Colonic mucosa (tissue), 4 donors: ENCODE results near the gene MLST8. TPM values are rescaled to one million over a fixed set of nuclear protein-coding genes. Genes with fewer than 3 reads are reported as not detected.
"Not testable (repeated sequence)": the region's sequence is repeated elsewhere in the genome, so short reads cannot be mapped to it uniquely, and the experiment has no call there.

Experiments
- DNase-seq: peaks from one replicate; pipeline ENCODE4 v3.0.0-alpha.2; 2020
- H3K27ac ChIP-seq: fragments of 200-600 bp; one replicate; pipeline ENCODE4 v1.8.0; 2021
- H3K27me3 ChIP-seq: fragments of 200-600 bp; one replicate; pipeline ENCODE4 v1.8.0; 2021
- H3K36me3 ChIP-seq: fragments of 200-600 bp; one replicate; pipeline ENCODE4 v1.8.0; 2021
- H3K4me1 ChIP-seq: fragments of 200-600 bp; one replicate; pipeline ENCODE4 v1.8.0; 2021; ENCODE audit warnings: mild to moderate bottlenecking
- H3K4me3 ChIP-seq: fragments of 200-600 bp; one replicate; pipeline ENCODE4 v1.8.0; 2021
- H3K9ac ChIP-seq, 2 donors: one replicate each; pipeline ENCODE4 v1.7.0; 2013; ENCODE audit warnings: control low read depth in 2 of 2, low read depth in 2 of 2, low read length in 2 of 2
- H3K9me3 ChIP-seq: fragments of 200-600 bp; one replicate; pipeline ENCODE4 v1.8.0; 2021
- CTCF ChIP-seq: fragments of 200-600 bp; IDR thresholded peaks from one replicate; pipeline ENCODE4 v1.8.0; 2022; ENCODE audit warnings: antibody characterized with exemption, mild to moderate bottlenecking
- intact Hi-C: fragments of 100-400 bp; cut with DNase I; formaldehyde crosslinking; loops from one replicate; pipeline ENCODE4 v1.14.1; 2022
- total RNA-seq, 2 donors: library from RNA; stranded (reverse); fragmentation: NEBNext Ultra II Directional in 1 of 2; extraction: Animal tissue kit (Norgen Biotek cat#: 25700) in 1 of 2; gene quantifications; one replicate each; pipeline ENCODE4 v1.2.1, GENCODE V29; 2021
- donor health status: healthy.
- donor health status: DM: no; HTN: no; CAD: no.
- donor health status: DM: no; HTN: no; CAD: no.

Gene MLST8
- total RNA-seq, 2 donors from 2014 or later, result 26.5 to 53.5 TPM

GRCh38 chr16:2200313-2200712 is 4.9 kb upstream of the MLST8 start:
- intact Hi-C loops, result loop anchor here (10.0 kb wide), 1 partner anchor 314 kb away; the partner anchor contains the start of gene ATP6V0C
- Histone ChIP-seq H3K27ac (no peak overlapping the region), H3K27me3 (peaks cover 19% of the 10 kb centered on the region), H3K36me3 (no peaks in the 10 kb centered on the region), H3K4me3 (no peak overlapping the region), H3K9me3 (no peaks in the 10 kb centered on the region), H3K4me1 (no peaks in the 10 kb centered on the region), H3K9ac (no peak overlapping the region)
- no peak for TF ChIP-seq CTCF
- DNase-seq, result no peak

- not testable (repeated sequence) for H3K27ac ChIP-seq, H3K4me3 ChIP-seq, H3K9ac ChIP-seq, H3K36me3 ChIP-seq, H3K9me3 ChIP-seq, DNase-seq, H3K27me3 ChIP-seq
- H3K4me1 ChIP-seq, result peaks cover 12% of the 10 kb centered on the region
- intact Hi-C loops, result loop anchor here (10.0 kb wide), 1 partner anchor 312 kb away; the partner anchor contains the start of gene ATP6V0C
Observed at GRCh38 chr16:2203119-2203688, 2.0 kb upstream of the MLST8 start.

GRCh38 chr16:2204416-2205103 is 694 bp upstream of the MLST8 start:
- H3K27ac ChIP-seq, result peak overlapping the region; percentile 92
- no peaks in the 10 kb centered on the region for H3K9me3 ChIP-seq
- TF ChIP-seq CTCF, result no peak
- peaks cover 8% of the 10 kb centered on the region for H3K36me3 ChIP-seq
- peak overlapping the region; percentile 58 for H3K4me3 ChIP-seq
- intact Hi-C loops, result loop anchor here (10.0 kb wide), 1 partner anchor 310 kb away; the partner anchor contains the start of gene ATP6V0C
- peaks cover 12% of the 10 kb centered on the region for H3K4me1 ChIP-seq
- peak overlapping the region; percentile 16 to 82 for H3K9ac ChIP-seq
- H3K27me3 ChIP-seq, result no peaks in the 10 kb centered on the region
- no peak for DNase-seq

- Histone ChIP-seq H3K9me3 (no peaks in the 10 kb centered on the region), H3K36me3 (peaks cover 8% of the 10 kb centered on the region), H3K4me1 (peaks cover 12% of the 10 kb centered on the region), H3K4me3 (peak overlapping the region; percentile 58), H3K9ac (peak overlapping the region; percentile 66 to 82), H3K27me3 (no peaks in the 10 kb centered on the region), H3K27ac (peak overlapping the region; percentile 92)
- no peak for DNase-seq
- intact Hi-C loops, result loop anchor here (10.0 kb wide), 1 partner anchor 309 kb away; the partner anchor contains the start of gene ATP6V0C
- no peak for TF ChIP-seq CTCF
Observed at GRCh38 chr16:2205967-2206313, 686 bp downstream of the MLST8 start.

GRCh38 chr16:2206420-2206779 is 1.1 kb downstream of the MLST8 start:
- H3K27ac ChIP-seq, result no peak overlapping the region
- no peak for DNase-seq

More at GRCh38 chr16:2206420-2206779, 1.1 kb downstream of the MLST8 start:
- intact Hi-C loops, result loop anchor here (10.0 kb wide), 1 partner anchor 308 kb away; the partner anchor contains the start of gene ATP6V0C
- no peak for TF ChIP-seq CTCF
- peaks cover 8% of the 10 kb centered on the region for H3K36me3 ChIP-seq
- peak overlapping the region; percentile 66 to 82 for H3K9ac ChIP-seq
- peak overlapping the region; percentile 58 for H3K4me3 ChIP-seq
- peaks cover 12% of the 10 kb centered on the region for H3K4me1 ChIP-seq
- no peaks in the 10 kb centered on the region for H3K27me3 ChIP-seq
- no peaks in the 10 kb centered on the region for H3K9me3 ChIP-seq
